ENCODE results near the gene IL9.
"Not testable (repeated sequence)": the region's sequence is repeated elsewhere in the genome, so short reads cannot be mapped to it uniquely, and the experiment has no call there.

IL9 gene

GRCh38 chr5:135869276-135869675, 26.4 kb downstream of the IL9 start:
- DNase-seq (ENCODE audit: low read depth in 2 of 2): no peak

DNA sequence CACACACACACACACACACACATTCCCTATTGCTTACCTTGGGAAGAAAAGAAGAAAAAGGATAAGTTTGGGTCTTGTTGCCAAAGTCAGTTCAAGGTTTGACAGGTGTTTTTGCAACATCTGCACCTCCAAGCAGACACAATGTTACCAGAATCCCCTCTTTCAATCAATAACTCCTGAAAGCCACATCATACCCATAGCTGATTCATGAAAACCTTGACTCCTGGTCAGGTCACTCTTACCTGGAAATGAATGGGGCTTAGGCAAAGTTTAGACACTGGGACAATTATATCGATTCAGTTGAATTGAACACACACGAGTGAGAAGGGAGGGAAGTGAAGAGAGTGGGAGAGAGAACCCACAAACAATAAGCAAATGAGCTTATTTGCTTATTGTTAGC, 27.0 kb downstream of the IL9 start:
- no peak for DNase-seq (ENCODE audit: low read depth in 2 of 2)

GRCh38 chr5:135867599-135867998, 28.0 kb downstream of the IL9 start:
- no peak for DNase-seq (ENCODE audit: low read depth in 2 of 2)

DNA sequence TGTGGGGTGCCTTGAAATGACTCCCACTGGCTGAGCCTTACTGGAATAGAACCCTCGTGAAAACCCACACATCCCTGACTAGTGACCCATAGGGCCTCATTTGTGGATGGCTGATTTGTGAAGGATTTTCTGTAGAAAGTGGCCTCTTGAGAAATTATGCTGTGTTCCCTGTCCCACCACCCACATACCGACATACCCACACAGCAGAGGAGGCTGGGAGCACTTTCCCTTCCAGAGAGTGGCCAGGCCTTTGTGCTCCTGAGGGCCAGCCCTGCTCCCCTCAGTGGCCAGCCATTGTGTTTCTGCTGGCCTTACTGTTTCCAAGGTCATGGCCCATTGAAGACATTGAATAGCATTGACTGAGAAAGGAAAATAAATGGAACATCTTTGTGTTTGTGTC, 29.6 kb downstream of the IL9 start:
- no peak for DNase-seq (ENCODE audit: low read depth in 2 of 2)

- DNase-seq (ENCODE audit: low read depth in 2 of 2): no peak
These were observed 30.9 kb downstream of the IL9 start for GRCh38 chr5:135864503-135865435.

GRCh38 chr5:135862744-135863143, 32.9 kb downstream of the IL9 start:
- DNase-seq (ENCODE audit: low read depth in 2 of 2): no peak

DNA sequence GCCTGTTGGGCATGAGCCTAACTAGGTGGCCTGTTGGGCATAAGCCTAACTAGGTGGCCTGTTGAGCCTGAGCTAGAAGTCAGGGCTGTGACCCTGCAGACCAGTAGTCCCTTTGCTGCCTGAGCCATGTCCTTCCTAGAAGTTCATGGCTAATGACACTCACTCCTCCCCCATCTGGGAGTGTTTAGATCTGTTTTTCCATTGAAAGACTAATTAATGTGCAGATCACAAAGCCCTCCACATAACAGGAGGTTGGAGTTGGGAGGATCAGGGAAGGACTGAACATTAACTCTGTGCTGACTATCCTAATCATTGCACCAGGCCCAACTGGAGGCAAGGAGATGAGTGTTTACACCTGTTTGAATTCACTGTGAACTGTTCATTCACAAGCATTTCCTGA, 33.6 kb downstream of the IL9 start:
- DNase-seq (ENCODE audit: low read depth in 2 of 2): no peak

DNA sequence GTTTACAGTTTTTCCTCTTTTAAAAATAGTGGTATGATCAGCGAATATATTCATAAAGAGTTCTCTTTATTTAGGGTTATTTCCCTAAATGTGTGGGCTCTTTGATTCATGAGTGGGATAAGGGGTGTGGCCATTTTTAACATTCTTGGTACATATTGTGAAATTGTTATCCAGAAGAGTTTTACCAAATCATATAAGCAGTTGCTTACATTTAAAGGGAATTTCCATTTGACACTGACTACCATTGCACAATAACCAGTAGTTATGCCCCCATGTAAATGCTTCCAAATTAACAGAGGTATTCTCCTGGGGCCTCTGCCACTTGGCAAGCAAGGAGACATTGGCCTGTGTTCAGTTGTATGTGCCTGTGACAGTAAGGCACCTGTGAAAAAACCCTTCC, 34.0 kb downstream of the IL9 start:
- no peak for DNase-seq (ENCODE audit: low read depth in 2 of 2)

DNA sequence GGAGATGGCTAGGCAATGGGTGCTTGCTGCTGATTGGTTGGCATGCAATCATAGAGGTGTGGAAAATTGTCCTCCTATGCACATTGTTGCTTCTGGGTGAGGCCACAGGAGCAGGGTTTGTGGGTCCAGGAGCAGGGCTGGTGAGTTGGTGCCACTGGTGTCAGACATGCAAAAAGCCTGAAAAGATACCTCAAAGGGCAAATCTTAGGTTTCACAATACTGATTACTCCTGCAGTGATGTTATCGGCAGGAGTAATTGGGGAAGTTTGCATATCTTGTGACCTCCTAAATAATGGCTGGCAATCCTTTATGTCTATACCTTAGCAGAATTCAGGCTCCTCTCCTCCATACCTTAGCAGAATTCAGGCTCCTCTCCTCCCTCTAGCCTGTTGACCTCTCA, 36.0 kb downstream of the IL9 start:
- DNase-seq (ENCODE audit: low read depth in 2 of 2): no peak

GRCh38 chr5:135859186-135859585, 36.5 kb downstream of the IL9 start:
- not testable (repeated sequence) for DNase-seq (ENCODE audit: low read depth in 2 of 2)

GRCh38 chr5:135857630-135858311, 37.9 kb downstream of the IL9 start:
- DNase-seq (ENCODE audit: low read depth in 2 of 2): no peak

- DNase-seq (ENCODE audit: low read depth in 2 of 2): no peak
These were observed 43.5 kb downstream of the IL9 start for GRCh38 chr5:135851915-135852845.

DNA sequence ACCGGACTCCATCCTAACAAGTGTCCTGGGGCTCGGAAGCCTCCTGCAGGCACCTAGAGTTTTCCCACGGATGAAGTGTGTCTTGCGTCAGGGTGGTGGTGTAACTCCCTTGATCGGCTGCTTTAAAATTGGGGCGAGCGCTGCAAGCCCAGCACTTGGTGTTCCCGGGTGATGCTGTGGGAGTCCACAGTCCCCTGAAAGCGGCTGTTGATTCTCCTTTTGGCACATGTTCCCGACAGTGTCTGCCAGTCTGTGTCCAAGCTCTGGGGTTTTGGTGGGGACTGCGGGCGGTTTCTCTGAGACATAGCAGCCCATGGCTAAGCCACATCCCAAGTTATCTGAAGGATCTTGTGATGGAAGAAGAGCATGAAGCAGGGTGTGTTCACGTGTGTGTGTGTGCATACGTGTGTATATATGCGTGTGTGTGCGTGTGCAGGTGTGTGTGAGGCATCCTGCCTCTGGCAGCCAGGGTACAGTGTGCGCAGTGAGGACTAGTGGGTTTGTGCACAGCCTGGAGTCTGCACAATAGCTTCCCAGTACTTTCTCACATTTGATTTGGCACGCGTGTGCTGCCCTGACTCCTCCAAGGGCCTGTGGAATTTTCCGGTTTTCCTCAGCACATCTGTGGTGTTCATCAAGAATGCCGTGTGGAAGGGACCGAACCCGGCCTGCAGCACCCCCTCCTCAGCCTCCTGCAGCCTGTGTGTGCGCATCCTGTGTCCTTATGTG, 44.3 kb downstream of the IL9 start:
- DNase-seq (ENCODE audit: low read depth in 2 of 2): no peak

GRCh38 chr5:135850671-135851070, 45.0 kb downstream of the IL9 start:
- no peak for DNase-seq (ENCODE audit: low read depth in 2 of 2)

GRCh38 chr5:135850231-135850630, 45.4 kb downstream of the IL9 start:
- DNase-seq (ENCODE audit: low read depth in 2 of 2): no peak

- DNase-seq (ENCODE audit: low read depth in 2 of 2): no peak
These were observed 47.7 kb downstream of the IL9 start for GRCh38 chr5:135847976-135848375.

GRCh38 chr5:135846311-135846710, 49.3 kb downstream of the IL9 start:
- DNase-seq (ENCODE audit: low read depth in 2 of 2): no peak

DNA sequence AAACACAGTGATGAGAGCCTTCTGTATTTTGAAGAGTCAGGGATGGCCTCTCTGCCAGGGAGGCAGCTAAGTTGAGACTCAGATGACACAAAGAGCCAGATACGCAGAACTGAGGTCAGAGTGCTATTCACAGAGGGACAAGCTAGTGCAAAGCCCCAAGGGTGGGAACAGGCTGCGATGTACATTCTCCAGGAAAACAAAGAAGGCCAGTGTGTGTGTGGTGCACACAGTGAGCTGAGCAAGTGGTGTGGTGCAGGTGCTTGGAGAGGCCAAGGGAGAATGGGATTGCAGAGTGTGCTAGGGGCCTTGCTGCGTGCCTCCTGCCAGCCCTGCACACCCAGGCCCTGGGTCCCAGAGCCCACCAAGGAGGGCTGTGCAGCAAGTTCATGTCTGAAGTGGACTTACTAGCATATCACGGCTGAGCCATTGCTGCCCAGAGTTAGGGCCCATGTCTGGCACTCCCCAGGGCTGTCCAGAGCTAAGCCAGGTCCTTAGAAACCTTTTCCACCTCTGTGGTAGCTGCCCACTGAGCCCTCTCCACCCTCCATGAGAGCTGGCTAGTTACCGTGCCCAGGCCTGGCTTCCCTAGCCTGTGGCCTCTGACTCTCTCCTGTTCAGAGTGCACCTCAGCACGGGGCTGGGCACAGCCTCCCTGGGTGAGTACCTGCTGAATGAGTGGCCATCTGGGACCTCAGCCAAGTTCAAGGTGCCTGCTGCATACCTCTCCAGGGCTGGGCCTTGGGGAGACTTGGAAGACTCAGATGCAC, 51.9 kb downstream of the IL9 start:
- DNase-seq (ENCODE audit: low read depth in 2 of 2): no peak

- DNase-seq (ENCODE audit: low read depth in 2 of 2): no peak
These were observed 52.9 kb downstream of the IL9 start for GRCh38 chr5:135842737-135843136.
